Breast epithelium (tissue), 3 donors: ENCODE measurements around the gene DCAF10.

Source experiments
- POLR2AphosphoS5 ChIP-seq, 3 donors: sonication (generic); formaldehyde crosslinking; IDR thresholded peaks; one replicate each; pipeline ENCODE4 v1.6.1; 2017; ENCODE audit warnings: antibody characterized with exemption in 3 of 3
- TF ChIP-seq, protein P1 (sequence below), 3 donors: fragments of 450-650 bp; IDR thresholded peaks; one replicate each; pipeline ENCODE4 v1.5.1; 2016 to 2017; ENCODE audit warnings: antibody characterized with exemption in 3 of 3, mild to moderate bottlenecking in 3 of 3, moderate library complexity in 3 of 3

- TF ChIP-seq, protein P1, sequence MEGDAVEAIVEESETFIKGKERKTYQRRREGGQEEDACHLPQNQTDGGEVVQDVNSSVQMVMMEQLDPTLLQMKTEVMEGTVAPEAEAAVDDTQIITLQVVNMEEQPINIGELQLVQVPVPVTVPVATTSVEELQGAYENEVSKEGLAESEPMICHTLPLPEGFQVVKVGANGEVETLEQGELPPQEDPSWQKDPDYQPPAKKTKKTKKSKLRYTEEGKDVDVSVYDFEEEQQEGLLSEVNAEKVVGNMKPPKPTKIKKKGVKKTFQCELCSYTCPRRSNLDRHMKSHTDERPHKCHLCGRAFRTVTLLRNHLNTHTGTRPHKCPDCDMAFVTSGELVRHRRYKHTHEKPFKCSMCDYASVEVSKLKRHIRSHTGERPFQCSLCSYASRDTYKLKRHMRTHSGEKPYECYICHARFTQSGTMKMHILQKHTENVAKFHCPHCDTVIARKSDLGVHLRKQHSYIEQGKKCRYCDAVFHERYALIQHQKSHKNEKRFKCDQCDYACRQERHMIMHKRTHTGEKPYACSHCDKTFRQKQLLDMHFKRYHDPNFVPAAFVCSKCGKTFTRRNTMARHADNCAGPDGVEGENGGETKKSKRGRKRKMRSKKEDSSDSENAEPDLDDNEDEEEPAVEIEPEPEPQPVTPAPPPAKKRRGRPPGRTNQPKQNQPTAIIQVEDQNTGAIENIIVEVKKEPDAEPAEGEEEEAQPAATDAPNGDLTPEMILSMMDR (IDR thresholded peaks at IDR 0.05), result no peak
- no peak for TF ChIP-seq POLR2AphosphoS5 (IDR thresholded peaks at IDR 0.05)
These were observed 19.5 kb downstream of the DCAF10 start for GRCh38 chr9:37820142-37820541.
